Measurements from ENCODE around the gene CDK16.

DNA sequence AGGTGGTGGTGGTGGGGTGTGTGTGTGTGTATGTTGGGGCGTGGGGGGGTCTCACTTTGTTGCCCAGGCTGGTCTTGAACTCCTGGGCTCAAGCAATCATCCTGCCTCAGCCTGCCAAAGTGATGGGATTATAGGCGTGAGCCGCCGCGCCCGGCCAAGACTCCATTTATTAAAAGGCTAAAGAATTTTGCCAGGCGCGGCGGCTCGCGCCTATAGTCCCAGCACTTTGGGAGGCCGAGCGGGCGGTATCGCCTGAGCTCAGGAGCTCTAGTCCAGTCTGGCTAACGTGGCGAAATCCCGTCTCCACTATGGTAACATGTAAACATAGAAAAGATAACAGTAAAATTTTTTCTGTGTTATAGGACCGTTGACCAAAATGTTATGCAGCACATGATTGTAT, 28.6 kb upstream of the CDK16 start:
- TF ChIP-seq, protein P1, sequence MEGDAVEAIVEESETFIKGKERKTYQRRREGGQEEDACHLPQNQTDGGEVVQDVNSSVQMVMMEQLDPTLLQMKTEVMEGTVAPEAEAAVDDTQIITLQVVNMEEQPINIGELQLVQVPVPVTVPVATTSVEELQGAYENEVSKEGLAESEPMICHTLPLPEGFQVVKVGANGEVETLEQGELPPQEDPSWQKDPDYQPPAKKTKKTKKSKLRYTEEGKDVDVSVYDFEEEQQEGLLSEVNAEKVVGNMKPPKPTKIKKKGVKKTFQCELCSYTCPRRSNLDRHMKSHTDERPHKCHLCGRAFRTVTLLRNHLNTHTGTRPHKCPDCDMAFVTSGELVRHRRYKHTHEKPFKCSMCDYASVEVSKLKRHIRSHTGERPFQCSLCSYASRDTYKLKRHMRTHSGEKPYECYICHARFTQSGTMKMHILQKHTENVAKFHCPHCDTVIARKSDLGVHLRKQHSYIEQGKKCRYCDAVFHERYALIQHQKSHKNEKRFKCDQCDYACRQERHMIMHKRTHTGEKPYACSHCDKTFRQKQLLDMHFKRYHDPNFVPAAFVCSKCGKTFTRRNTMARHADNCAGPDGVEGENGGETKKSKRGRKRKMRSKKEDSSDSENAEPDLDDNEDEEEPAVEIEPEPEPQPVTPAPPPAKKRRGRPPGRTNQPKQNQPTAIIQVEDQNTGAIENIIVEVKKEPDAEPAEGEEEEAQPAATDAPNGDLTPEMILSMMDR (IDR thresholded peaks at IDR 0.05), result no peak
- TF ChIP-seq POLR2AphosphoS5 (IDR thresholded peaks at IDR 0.05), result no peak

Measured in stomach (tissue), 4 donors.